Sigmoid colon (tissue), 4 donors: Measurements from ENCODE around the gene GSC2.

ENCODE experiments used
- CTCF ChIP-seq, 4 experiments: fragments of 450-650 bp in 3 of 4; fragments of 200-600 bp in 1 of 4; IDR thresholded peaks; one replicate each; pipeline ENCODE4 v1.5.1; 2016 to 2019; ENCODE audit warnings: antibody characterized with exemption in 4 of 4, mild to moderate bottlenecking in 3 of 4, moderate library complexity in 2 of 4
- EP300 ChIP-seq, 4 donors: sonication (generic); formaldehyde crosslinking; IDR thresholded peaks; one replicate each; pipeline ENCODE4 v1.6.1; 2017; ENCODE audit warnings: antibody characterized with exemption in 4 of 4
- POLR2A ChIP-seq, 2 donors: fragments of 450-650 bp; IDR thresholded peaks; one replicate each; pipeline ENCODE4 v1.6.1; 2016; ENCODE audit warnings: antibody characterized with exemption in 2 of 2, mild to moderate bottlenecking in 2 of 2, moderate library complexity in 2 of 2
- POLR2AphosphoS5 ChIP-seq, 4 donors: sonication (generic); formaldehyde crosslinking; IDR thresholded peaks; one replicate each; pipeline ENCODE4 v1.6.1; 2017; ENCODE audit warnings: antibody characterized with exemption in 4 of 4

GRCh38 chr22:19151329-19152191 is 1.5 kb upstream of the GSC2 start:
- TF ChIP-seq EP300 (IDR thresholded peaks at IDR 0.05): no peak
- TF ChIP-seq CTCF (IDR thresholded peaks at IDR 0.05): no peak
- no peak for TF ChIP-seq POLR2A (IDR thresholded peaks at IDR 0.05)
- TF ChIP-seq POLR2AphosphoS5 (IDR thresholded peaks at IDR 0.05): no peak
